ENCODE data around the gene FAM209B. TPM values are rescaled to one million over a fixed set of nuclear protein-coding genes. Genes with fewer than 3 reads are reported as not detected.

Gene FAM209B
- total and polyA plus RNA-seq, 8 donors, result 0.75 to 0.78 TPM; not detected in 6

DNA sequence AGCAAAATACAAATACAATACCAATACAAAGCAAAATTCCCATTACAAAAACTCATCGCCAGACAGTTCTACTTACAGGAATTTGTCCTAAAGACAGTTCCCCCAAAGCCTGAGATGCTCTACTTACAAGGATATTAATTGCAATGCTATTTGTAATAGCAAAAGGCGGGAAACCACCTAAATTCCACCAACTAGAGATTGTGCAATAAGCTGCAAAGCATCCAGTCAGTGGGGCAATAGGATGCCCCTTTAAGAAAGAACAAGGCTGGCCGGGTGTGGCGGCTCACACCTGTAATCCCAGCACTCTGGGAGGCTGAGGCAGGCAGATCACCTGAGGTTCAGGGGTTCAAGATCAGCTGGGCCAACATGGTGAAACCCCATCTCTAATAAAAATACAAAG lies 39.1 kb downstream of the FAM209B start:
- Histone ChIP-seq H3K9me3 (peaks cover 0 to 4% (median 0%) of the 10 kb centered on the region in 4 donors), H3K27me3 (peaks cover 0 to 21% (median 0%) of the 10 kb centered on the region in 3 donors), H3K4me1 (no peaks in the 10 kb centered on the region), H3K27ac (no peak overlapping the region), H3K36me3 (no peaks in the 10 kb centered on the region), H3K4me3 (no peak overlapping the region)
- no peak for DNase-seq
- TF ChIP-seq POLR2A (IDR thresholded peaks at IDR 0.05), result no peak
- TF ChIP-seq, protein P1, sequence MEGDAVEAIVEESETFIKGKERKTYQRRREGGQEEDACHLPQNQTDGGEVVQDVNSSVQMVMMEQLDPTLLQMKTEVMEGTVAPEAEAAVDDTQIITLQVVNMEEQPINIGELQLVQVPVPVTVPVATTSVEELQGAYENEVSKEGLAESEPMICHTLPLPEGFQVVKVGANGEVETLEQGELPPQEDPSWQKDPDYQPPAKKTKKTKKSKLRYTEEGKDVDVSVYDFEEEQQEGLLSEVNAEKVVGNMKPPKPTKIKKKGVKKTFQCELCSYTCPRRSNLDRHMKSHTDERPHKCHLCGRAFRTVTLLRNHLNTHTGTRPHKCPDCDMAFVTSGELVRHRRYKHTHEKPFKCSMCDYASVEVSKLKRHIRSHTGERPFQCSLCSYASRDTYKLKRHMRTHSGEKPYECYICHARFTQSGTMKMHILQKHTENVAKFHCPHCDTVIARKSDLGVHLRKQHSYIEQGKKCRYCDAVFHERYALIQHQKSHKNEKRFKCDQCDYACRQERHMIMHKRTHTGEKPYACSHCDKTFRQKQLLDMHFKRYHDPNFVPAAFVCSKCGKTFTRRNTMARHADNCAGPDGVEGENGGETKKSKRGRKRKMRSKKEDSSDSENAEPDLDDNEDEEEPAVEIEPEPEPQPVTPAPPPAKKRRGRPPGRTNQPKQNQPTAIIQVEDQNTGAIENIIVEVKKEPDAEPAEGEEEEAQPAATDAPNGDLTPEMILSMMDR (IDR thresholded peaks at IDR 0.05), result no peak
- TF ChIP-seq EP300 (IDR thresholded peaks at IDR 0.05), result no peak
- TF ChIP-seq POLR2AphosphoS5 (IDR thresholded peaks at IDR 0.05), result no peak
- intact Hi-C loops (cut with DNase I; ENCODE audit: low total_unique reads), result no loop called here
- 75 to 86% (median 83%) methylated on average over 4 of the region's 4 CpGs for WGBS, 5 donors

DNA sequence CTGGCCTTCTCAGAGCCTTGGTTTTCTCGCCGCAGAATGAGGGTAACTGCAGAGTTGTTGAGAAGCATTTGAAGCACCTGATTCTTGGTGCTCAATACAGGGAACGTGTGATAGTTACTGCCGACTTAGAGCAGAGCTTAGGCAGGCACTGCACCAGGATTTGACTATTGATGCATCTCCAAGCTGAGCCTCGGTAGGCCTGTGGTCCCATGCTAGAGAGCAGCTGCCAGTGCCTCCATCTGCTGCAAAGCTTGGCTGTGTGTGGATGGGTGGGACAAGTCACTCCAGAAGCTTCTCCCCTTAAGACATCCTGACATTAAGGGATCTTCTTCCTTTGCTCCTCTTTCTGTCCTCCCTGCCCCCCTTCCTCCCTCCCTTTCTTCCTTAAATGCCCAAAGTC lies 40.9 kb downstream of the FAM209B start:
- no peaks in the 10 kb centered on the region for H3K4me1 ChIP-seq
- no peak overlapping the region for H3K4me3 ChIP-seq
- H3K36me3 ChIP-seq, result no peaks in the 10 kb centered on the region
- DNase-seq, result no peak
- no peak overlapping the region for H3K27ac ChIP-seq
- TF ChIP-seq POLR2AphosphoS5 (IDR thresholded peaks at IDR 0.05) (no peak), EP300 (IDR thresholded peaks at IDR 0.05) (no peak), POLR2A (IDR thresholded peaks at IDR 0.05) (no peak)
- TF ChIP-seq, protein P1 (IDR thresholded peaks at IDR 0.05), result no peak
- peaks cover 0 to 30% (median 0%) of the 10 kb centered on the region in 3 donors for H3K27me3 ChIP-seq
- H3K9me3 ChIP-seq, result peaks cover 0 to 4% (median 0%) of the 10 kb centered on the region in 4 donors
- 68 to 89% (median 82%) methylated on average over 5 of the region's 5 CpGs for WGBS, 5 donors
- intact Hi-C loops (cut with DNase I; ENCODE audit: low total_unique reads), result no loop called here

DNA sequence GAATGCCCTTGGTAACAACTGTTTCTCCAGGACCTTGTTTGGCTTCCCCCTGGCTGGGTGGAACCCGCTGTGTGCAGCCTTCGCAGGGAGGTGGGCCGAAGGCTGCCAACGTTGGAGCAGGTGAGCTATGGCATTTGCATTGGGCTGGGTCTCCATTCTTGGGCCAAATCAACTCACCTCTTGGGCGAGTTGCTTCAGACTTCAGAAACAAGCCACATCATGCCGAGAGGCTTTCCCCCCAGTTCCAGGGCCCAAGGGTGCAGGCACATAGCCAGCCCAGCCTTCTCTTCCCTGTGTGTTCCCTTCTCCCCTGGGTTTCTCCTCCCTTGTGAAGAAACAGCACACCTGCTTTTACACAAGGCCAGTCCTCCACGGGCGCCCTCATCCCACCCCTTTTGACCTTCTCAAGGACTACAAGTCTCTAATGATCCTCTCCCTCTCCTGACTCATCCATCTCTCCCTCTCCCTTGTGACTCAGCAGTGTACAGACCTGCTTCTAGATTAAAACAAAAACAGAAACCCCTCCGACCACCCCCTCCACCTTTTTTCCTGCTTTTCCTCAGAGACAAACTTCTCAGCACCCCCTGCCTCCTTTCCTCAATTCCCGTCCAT lies 41.6 kb downstream of the FAM209B start:
- no peak for DNase-seq
- H3K4me1 ChIP-seq, result no peaks in the 10 kb centered on the region

DNA sequence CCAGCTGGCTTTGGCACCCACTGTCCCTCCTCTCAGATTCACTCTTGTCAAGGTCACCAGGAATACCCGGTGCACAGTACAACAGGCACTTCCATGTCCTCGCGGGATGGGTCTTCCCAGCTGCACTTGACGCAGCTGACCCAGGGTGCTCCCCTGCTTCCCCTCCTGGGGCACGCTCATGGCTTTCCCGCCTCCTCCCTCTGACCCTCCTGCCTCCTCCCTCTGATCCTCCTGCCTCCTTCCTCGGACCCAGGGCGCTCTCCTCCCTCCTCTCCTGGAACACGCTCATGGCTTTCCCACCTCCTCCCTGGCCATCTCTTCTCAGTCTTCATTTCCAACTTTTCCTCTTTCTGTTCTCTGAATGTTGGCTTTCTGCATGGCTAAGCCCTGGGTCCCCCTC lies 42.1 kb downstream of the FAM209B start:
- WGBS, 5 donors, result 79 to 83% (median 81%) methylated on average over 9 of the region's 9 CpGs
- TF ChIP-seq POLR2AphosphoS5 (IDR thresholded peaks at IDR 0.05) (no peak), EP300 (IDR thresholded peaks at IDR 0.05) (no peak), POLR2A (IDR thresholded peaks at IDR 0.05) (no peak)
- TF ChIP-seq, protein P1 (IDR thresholded peaks at IDR 0.05), result no peak
- H3K27ac ChIP-seq, result no peak overlapping the region
- no peak for DNase-seq
- peaks cover 0 to 4% (median 0%) of the 10 kb centered on the region in 4 donors for H3K9me3 ChIP-seq
- H3K4me1 ChIP-seq, result no peaks in the 10 kb centered on the region
- no peaks in the 10 kb centered on the region for H3K36me3 ChIP-seq
- no peak overlapping the region for H3K4me3 ChIP-seq
- peaks cover 0 to 30% (median 0%) of the 10 kb centered on the region in 3 donors for H3K27me3 ChIP-seq
- intact Hi-C loops (cut with DNase I; ENCODE audit: low total_unique reads), result no loop called here

More for the DNA sequence above, 41.6 kb downstream of the FAM209B start:
- TF ChIP-seq POLR2AphosphoS5 (IDR thresholded peaks at IDR 0.05) (no peak), EP300 (IDR thresholded peaks at IDR 0.05) (no peak), POLR2A (IDR thresholded peaks at IDR 0.05) (no peak)
- TF ChIP-seq, protein P1 (IDR thresholded peaks at IDR 0.05), result no peak
- H3K27ac ChIP-seq, result no peak overlapping the region
- H3K9me3 ChIP-seq, result peaks cover 0 to 4% (median 0%) of the 10 kb centered on the region in 4 donors
- WGBS, 5 donors, result 66 to 76% (median 69%) methylated on average over 10 of the region's 10 CpGs
- intact Hi-C loops (cut with DNase I; ENCODE audit: low total_unique reads), result no loop called here
- peaks cover 0 to 30% (median 0%) of the 10 kb centered on the region in 3 donors for H3K27me3 ChIP-seq
- H3K36me3 ChIP-seq, result no peaks in the 10 kb centered on the region
- no peak overlapping the region for H3K4me3 ChIP-seq

Data from stomach (tissue), 9 donors.